CD8-positive, alpha-beta memory T cell (primary cell): ENCODE data around the gene VRK2. TPM values are rescaled to one million over a fixed set of nuclear protein-coding genes. Genes with fewer than 3 reads are reported as not detected.
"Not testable (repeated sequence)": the region's sequence is repeated elsewhere in the genome, so short reads cannot be mapped to it uniquely, and the experiment has no call there.

ENCODE experiments used
- CTCF ChIA-PET: fragments of 350-600 bp; sonication (Branson Sonifier 250); formaldehyde crosslinking; loops from one replicate; lab custom pipeline; 2021; ENCODE audit warnings: antibody characterized with exemption; lab: Charles Lee
- POLR2A ChIA-PET: fragments of 350-600 bp; sonication (Branson Sonifier 250); formaldehyde crosslinking; loops from one replicate; lab custom pipeline; 2021; ENCODE audit warnings: antibody characterized with exemption; lab: Charles Lee
- DNase-seq, 5 donors: peaks; one replicate each; pipeline versions ENCODE4 v3.0.0 to v3.0.0-alpha.2; 2020 to 2022; ENCODE audit warnings: mixed read lengths in 1 of 5
- H3K27ac ChIP-seq: one replicate; pipeline ENCODE4 v1.7.0; 2013; ENCODE audit warnings: low read depth, mild to moderate bottlenecking, low read length, moderate library complexity
- H3K27me3 ChIP-seq: 2 replicates; pipeline ENCODE4 v1.7.0; 2013; ENCODE audit warnings: low read length, mild to moderate bottlenecking; ENCODE audit not compliant: insufficient read depth, poor library complexity, severe bottlenecking
- H3K36me3 ChIP-seq: 2 replicates; pipeline ENCODE4 v1.7.0; 2013; ENCODE audit warnings: mild to moderate bottlenecking, low read length, moderate library complexity; ENCODE audit not compliant: insufficient read depth
- H3K4me1 ChIP-seq: 2 replicates; pipeline ENCODE4 v1.7.0; 2013; ENCODE audit warnings: mild to moderate bottlenecking, low read length, moderate library complexity; ENCODE audit not compliant: insufficient read depth
- H3K4me3 ChIP-seq: 2 replicates; pipeline ENCODE4 v1.7.0; 2013; ENCODE audit warnings: mild to moderate bottlenecking, low read length
- H3K9me3 ChIP-seq: 2 replicates; pipeline ENCODE4 v1.7.0; 2013; ENCODE audit warnings: mild to moderate bottlenecking, low read length
- H3K27ac Mint-ChIP-seq, 8 donors: one replicate each; pipeline ENCODE4 v1.8.0; 2020 to 2021; ENCODE audit warnings: mixed read lengths in 8 of 8, mild to moderate bottlenecking in 6 of 8, inconsistent platforms in 3 of 8, moderate library complexity in 3 of 8
- H3K27me3 Mint-ChIP-seq, 2 donors: one replicate each; pipeline ENCODE4 v1.8.0; 2020 to 2021; ENCODE audit warnings: mixed read lengths in 2 of 2, mild to moderate bottlenecking in 1 of 2, moderate library complexity in 1 of 2
- H3K36me3 Mint-ChIP-seq, 3 donors: one replicate each; pipeline ENCODE4 v1.8.0; 2020 to 2021; ENCODE audit warnings: mixed read lengths in 3 of 3, inconsistent platforms in 1 of 3, mild to moderate bottlenecking in 1 of 3
- H3K4me1 Mint-ChIP-seq, 3 donors: one replicate each; pipeline ENCODE4 v1.8.0; 2020 to 2021; ENCODE audit warnings: mixed read lengths in 3 of 3, inconsistent platforms in 1 of 3, mild to moderate bottlenecking in 1 of 3
- H3K4me3 Mint-ChIP-seq, 7 donors: one replicate each; pipeline ENCODE4 v1.8.0; 2020 to 2021; ENCODE audit warnings: mixed read lengths in 7 of 7, mild to moderate bottlenecking in 6 of 7, moderate library complexity in 4 of 7, inconsistent platforms in 2 of 7
- H3K9me3 Mint-ChIP-seq, 5 donors: one replicate each; pipeline ENCODE4 v1.8.0; 2020 to 2022; ENCODE audit warnings: mixed read lengths in 5 of 5, mild to moderate bottlenecking in 3 of 5, moderate library complexity in 2 of 5, inconsistent platforms in 1 of 5
- polyA plus RNA-seq: library from polyadenylated mRNA; unstranded; fragments of 300-500 nt; fragmentation: Illumina TruSeq; gene quantifications from one replicate; pipeline ENCODE4 v1.2.3, GENCODE V29; 2021
- total RNA-seq, 2 experiments: library from RNA; stranded (reverse); gene quantifications; one replicate each; pipeline ENCODE4 v1.2.3, GENCODE V29; 2021

VRK2 gene
- total and polyA plus RNA-seq, 3 experiments from 2014 or later: 21.8 to 30.4 (median 27.6) TPM

GRCh38 chr2:58177187-58177586 lies 130.6 kb downstream of the VRK2 start:
- H3K4me1 Mint-ChIP-seq: not testable (repeated sequence)

GRCh38 chr2:58180175-58180574 lies 133.6 kb downstream of the VRK2 start:
- CTCF ChIA-PET, POLR2A ChIA-PET, DNase-seq, H3K4me3 Mint-ChIP-seq, H3K9me3 ChIP-seq, H3K27ac Mint-ChIP-seq, H3K27me3 Mint-ChIP-seq, H3K4me3 ChIP-seq, H3K27ac ChIP-seq, H3K27me3 ChIP-seq, H3K36me3 ChIP-seq, H3K4me1 Mint-ChIP-seq, H3K4me1 ChIP-seq: not testable (repeated sequence)
- peaks cover 2 to 35% (median 6%) of the 10 kb centered on the region in 3 donors for H3K36me3 Mint-ChIP-seq
- H3K9me3 Mint-ChIP-seq: peaks cover 0 to 11% (median 5%) of the 10 kb centered on the region in 5 donors

More at GRCh38 chr2:58177187-58177586, 130.6 kb downstream of the VRK2 start:
- POLR2A ChIA-PET, H3K4me1 ChIP-seq, H3K27me3 Mint-ChIP-seq, H3K9me3 ChIP-seq, DNase-seq, H3K27ac ChIP-seq, H3K4me3 Mint-ChIP-seq, H3K27ac Mint-ChIP-seq, H3K36me3 ChIP-seq, H3K4me3 ChIP-seq, H3K27me3 ChIP-seq, CTCF ChIA-PET: not testable (repeated sequence)
- peaks cover 0 to 29% (median 14%) of the 10 kb centered on the region in 5 donors for H3K9me3 Mint-ChIP-seq
- peaks cover 12 to 59% (median 14%) of the 10 kb centered on the region in 3 donors for H3K36me3 Mint-ChIP-seq

GRCh38 chr2:58180635-58181034 lies 134.0 kb downstream of the VRK2 start:
- POLR2A ChIA-PET: no interaction called here
- H3K36me3 Mint-ChIP-seq: peaks cover 2 to 35% (median 6%) of the 10 kb centered on the region in 3 donors
- no peak overlapping the region for H3K27ac Mint-ChIP-seq
- Histone ChIP-seq H3K27ac (no peak overlapping the region), H3K4me1 (no peaks in the 10 kb centered on the region), H3K27me3 (no peaks in the 10 kb centered on the region), H3K4me3 (no peak overlapping the region), H3K36me3 (no peaks in the 10 kb centered on the region), H3K9me3 (no peaks in the 10 kb centered on the region)
- no peak for DNase-seq
- CTCF ChIA-PET: no interaction called here
- no peak overlapping the region for H3K4me3 Mint-ChIP-seq
- no peaks in the 10 kb centered on the region for H3K27me3 Mint-ChIP-seq
- peaks cover 0 to 4% (median 4%) of the 10 kb centered on the region in 3 donors for H3K4me1 Mint-ChIP-seq
- peaks cover 0 to 11% (median 5%) of the 10 kb centered on the region in 5 donors for H3K9me3 Mint-ChIP-seq

- Histone ChIP-seq H3K27me3 (no peaks in the 10 kb centered on the region), H3K9me3 (no peaks in the 10 kb centered on the region), H3K27ac (no peak overlapping the region), H3K4me1 (no peaks in the 10 kb centered on the region), H3K36me3 (no peaks in the 10 kb centered on the region), H3K4me3 (no peak overlapping the region)
- ChIA-PET POLR2A (no interaction called here), CTCF (no interaction called here)
- Mint-ChIP-seq H3K9me3 (peaks cover 0 to 10% (median 5%) of the 10 kb centered on the region in 5 donors), H3K4me1 (peaks cover 0 to 4% (median 4%) of the 10 kb centered on the region in 3 donors), H3K36me3 (peaks cover 4 to 33% (median 6%) of the 10 kb centered on the region in 3 donors), H3K27me3 (no peaks in the 10 kb centered on the region), H3K27ac (no peak overlapping the region), H3K4me3 (no peak overlapping the region)
- no peak for DNase-seq
Measured at GRCh38 chr2:58182527-58182926, 135.9 kb downstream of the VRK2 start.

- no peaks in the 10 kb centered on the region for H3K27me3 ChIP-seq
- H3K4me3 Mint-ChIP-seq: no peak overlapping the region
- POLR2A ChIA-PET: no interaction called here
Measured at GRCh38 chr2:58186501-58186900, 139.9 kb downstream of the VRK2 start.

DNA sequence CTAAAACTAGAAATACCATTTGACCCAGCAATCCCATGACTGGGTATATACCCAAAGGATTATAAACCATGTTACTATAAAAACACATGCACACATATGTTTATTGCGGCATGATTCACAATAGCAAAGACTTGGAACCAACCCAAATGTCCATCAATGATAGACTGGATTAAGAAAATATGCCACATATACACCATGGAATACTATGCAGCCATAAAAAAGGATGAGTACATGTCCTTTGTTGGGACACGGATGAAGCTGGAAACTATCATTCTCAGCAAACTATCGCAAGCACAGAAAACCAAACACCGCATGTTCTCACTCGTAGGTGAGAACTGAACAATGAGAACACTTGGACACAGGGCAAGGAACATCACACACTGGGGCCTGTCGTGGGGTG lies 140.4 kb downstream of the VRK2 start:
- H3K4me3 ChIP-seq, H3K9me3 Mint-ChIP-seq, DNase-seq, H3K27ac ChIP-seq, H3K4me1 Mint-ChIP-seq, POLR2A ChIA-PET, H3K27ac Mint-ChIP-seq, H3K36me3 Mint-ChIP-seq, CTCF ChIA-PET, H3K4me3 Mint-ChIP-seq, H3K27me3 ChIP-seq, H3K36me3 ChIP-seq, H3K9me3 ChIP-seq, H3K4me1 ChIP-seq, H3K27me3 Mint-ChIP-seq: not testable (repeated sequence)

More at GRCh38 chr2:58186501-58186900, 139.9 kb downstream of the VRK2 start:
- CTCF ChIA-PET: no interaction called here
- no peak overlapping the region for H3K27ac ChIP-seq
- no peaks in the 10 kb centered on the region for H3K4me1 Mint-ChIP-seq
- no peaks in the 10 kb centered on the region for H3K4me1 ChIP-seq
- H3K36me3 ChIP-seq: no peaks in the 10 kb centered on the region
- peaks cover 0 to 3% (median 0%) of the 10 kb centered on the region in 5 donors for H3K9me3 Mint-ChIP-seq
- no peak for DNase-seq
- no peaks in the 10 kb centered on the region for H3K9me3 ChIP-seq
- H3K36me3 Mint-ChIP-seq: peaks cover 0 to 5% (median 3%) of the 10 kb centered on the region in 3 donors
- H3K4me3 ChIP-seq: no peak overlapping the region
- no peak overlapping the region for H3K27ac Mint-ChIP-seq
- H3K27me3 Mint-ChIP-seq: no peaks in the 10 kb centered on the region

DNA sequence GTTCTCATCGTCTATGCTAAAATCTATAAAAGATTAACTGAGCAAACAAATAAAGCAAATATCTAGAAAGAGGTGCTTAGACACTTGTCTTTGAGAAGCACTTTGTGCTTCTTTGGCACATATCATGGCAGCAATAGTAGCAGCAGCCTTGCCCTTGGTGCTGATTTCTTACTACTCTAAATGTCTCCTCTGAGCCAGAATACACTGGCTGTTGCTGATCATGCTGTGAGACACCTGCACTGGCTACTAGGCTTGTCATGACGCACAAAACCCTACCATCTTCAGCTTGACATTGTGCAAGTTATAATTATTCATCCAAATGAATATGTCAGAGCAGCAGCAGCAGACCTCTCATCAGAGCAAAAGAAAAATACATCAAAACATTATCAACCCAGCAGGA lies 147.9 kb downstream of the VRK2 start:
- H3K27ac ChIP-seq: no peak overlapping the region
- no peaks in the 10 kb centered on the region for H3K27me3 Mint-ChIP-seq
- H3K4me1 ChIP-seq: no peaks in the 10 kb centered on the region
- H3K27ac Mint-ChIP-seq: no peak overlapping the region
- no peaks in the 10 kb centered on the region for H3K36me3 Mint-ChIP-seq
- POLR2A ChIA-PET: no interaction called here
- DNase-seq: no peak
- no peaks in the 10 kb centered on the region for H3K27me3 ChIP-seq
- H3K4me1 Mint-ChIP-seq: no peaks in the 10 kb centered on the region
- no peak overlapping the region for H3K4me3 ChIP-seq
- no peaks in the 10 kb centered on the region for H3K36me3 ChIP-seq
- CTCF ChIA-PET: no interaction called here
- no peak overlapping the region for H3K4me3 Mint-ChIP-seq
- no peaks in the 10 kb centered on the region for H3K9me3 ChIP-seq
- H3K9me3 Mint-ChIP-seq: no peaks in the 10 kb centered on the region

DNA sequence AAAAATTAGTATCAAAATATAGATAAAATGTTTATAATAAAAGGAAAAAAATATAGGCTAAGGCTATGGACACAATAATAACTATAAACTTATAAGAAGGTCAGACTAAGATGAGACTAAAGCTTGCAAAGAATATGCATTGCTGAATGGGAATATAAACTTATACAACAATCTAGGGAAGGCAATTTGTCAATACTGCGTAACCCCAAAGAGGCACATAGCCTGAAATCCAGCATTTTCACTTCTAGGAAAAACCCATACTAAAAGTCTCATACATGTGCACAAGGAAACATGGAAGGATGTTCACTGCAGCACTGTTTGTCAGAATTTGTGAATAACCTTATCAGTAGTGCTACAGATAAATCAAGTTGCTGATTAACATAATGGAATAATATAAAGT lies 149.1 kb downstream of the VRK2 start:
- Histone ChIP-seq H3K4me1 (no peaks in the 10 kb centered on the region), H3K36me3 (no peaks in the 10 kb centered on the region), H3K27me3 (no peaks in the 10 kb centered on the region), H3K27ac (no peak overlapping the region), H3K9me3 (no peaks in the 10 kb centered on the region), H3K4me3 (no peak overlapping the region)
- H3K27me3 Mint-ChIP-seq: no peaks in the 10 kb centered on the region
- H3K4me1 Mint-ChIP-seq: no peaks in the 10 kb centered on the region
- CTCF ChIA-PET: no interaction called here
- H3K4me3 Mint-ChIP-seq: no peak overlapping the region
- no peaks in the 10 kb centered on the region for H3K9me3 Mint-ChIP-seq
- no peaks in the 10 kb centered on the region for H3K36me3 Mint-ChIP-seq
- no peak overlapping the region for H3K27ac Mint-ChIP-seq
- no peak for DNase-seq
- POLR2A ChIA-PET: no interaction called here

DNA sequence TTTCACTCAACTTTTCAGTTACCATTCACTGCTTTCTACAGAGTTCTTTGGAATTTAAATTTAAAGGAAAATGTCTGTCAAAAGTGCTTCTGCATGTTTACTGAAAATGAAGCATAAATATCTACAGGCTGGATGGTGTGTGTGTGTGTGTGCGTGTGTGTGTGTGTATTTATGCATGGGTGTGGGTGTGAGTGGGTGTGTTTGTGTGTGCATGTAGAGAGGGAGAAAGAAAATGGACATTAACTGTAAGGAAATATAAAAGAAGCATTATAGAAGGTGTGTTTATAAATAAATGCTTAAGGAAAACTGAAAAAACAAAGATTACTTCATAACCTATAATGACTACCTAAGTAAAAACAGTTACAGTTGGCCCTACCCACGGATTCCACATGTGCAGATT lies 151.3 kb downstream of the VRK2 start:
- ChIA-PET CTCF (no interaction called here), POLR2A (no interaction called here)
- H3K4me1 Mint-ChIP-seq: no peaks in the 10 kb centered on the region
- Histone ChIP-seq H3K4me1 (no peaks in the 10 kb centered on the region), H3K9me3 (no peaks in the 10 kb centered on the region), H3K4me3 (no peak overlapping the region), H3K36me3 (no peaks in the 10 kb centered on the region), H3K27ac (no peak overlapping the region), H3K27me3 (no peaks in the 10 kb centered on the region)
- peaks cover 0 to 4% (median 0%) of the 10 kb centered on the region in 3 donors for H3K36me3 Mint-ChIP-seq
- H3K9me3 Mint-ChIP-seq: no peaks in the 10 kb centered on the region
- no peaks in the 10 kb centered on the region for H3K27me3 Mint-ChIP-seq
- H3K4me3 Mint-ChIP-seq: no peak overlapping the region
- DNase-seq: no peak
- H3K27ac Mint-ChIP-seq: no peak overlapping the region
